ENCODE data around the gene MCM7. TPM values are rescaled to one million over a fixed set of nuclear protein-coding genes. Genes with fewer than 3 reads are reported as not detected.

MCM7 gene
- total RNA-seq, 2 experiments from 2014 or later: 411 to 429 TPM

DNA sequence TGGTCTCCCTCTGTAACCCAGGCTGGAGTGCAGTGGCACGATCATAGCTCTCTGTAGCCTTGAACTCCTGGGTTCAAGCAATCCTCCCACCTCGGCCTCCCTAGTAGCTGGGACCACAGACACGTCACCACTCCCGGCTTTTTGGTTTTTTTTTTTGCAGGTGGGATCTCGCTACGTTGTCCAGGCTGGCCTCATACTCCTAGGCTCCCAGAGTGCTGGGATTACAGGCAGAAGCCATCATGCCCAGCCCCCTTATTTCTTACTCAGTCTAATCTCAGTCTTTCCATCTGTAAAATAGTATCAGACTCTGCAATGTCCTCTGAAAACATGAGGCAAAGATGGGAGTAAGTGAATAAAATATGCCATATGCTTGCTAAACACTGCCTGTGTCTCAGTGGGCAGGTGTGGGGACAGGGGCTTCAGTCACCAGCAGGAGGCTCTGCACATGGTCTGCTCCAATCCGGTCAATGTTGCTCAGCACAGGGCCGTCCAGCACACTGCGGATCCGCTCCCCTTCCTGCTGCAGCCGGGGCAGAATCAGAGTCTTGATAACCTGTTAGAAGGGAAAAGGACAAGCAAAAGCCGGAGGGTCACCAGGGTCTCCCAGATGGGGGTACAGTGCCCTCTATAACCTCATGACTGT, 8.4 kb upstream of the MCM7 start:
- H3K36me3 Mint-ChIP-seq (ENCODE audit: low read depth): peaks cover 32% of the 10 kb centered on the region
- no peak overlapping the region for H3K27ac Mint-ChIP-seq
- no peak for DNase-seq
- ChIA-PET CTCF (no interaction called here), POLR2A (interaction anchor here (0.6 kb wide), 1 partner anchor 57 kb away, joined by 4 read pairs; no protein-coding TSS in a partner anchor)
- no peaks in the 10 kb centered on the region for H3K9me3 Mint-ChIP-seq (ENCODE audit: low read depth)
- no peak overlapping the region for H3K4me3 Mint-ChIP-seq
- no peaks in the 10 kb centered on the region for H3K4me1 Mint-ChIP-seq
- ATAC-seq: no peak
- intact Hi-C loops (cut with DNase I, micrococcal nuclease): no loop called here
- H3K27me3 Mint-ChIP-seq: no peaks in the 10 kb centered on the region

DNA sequence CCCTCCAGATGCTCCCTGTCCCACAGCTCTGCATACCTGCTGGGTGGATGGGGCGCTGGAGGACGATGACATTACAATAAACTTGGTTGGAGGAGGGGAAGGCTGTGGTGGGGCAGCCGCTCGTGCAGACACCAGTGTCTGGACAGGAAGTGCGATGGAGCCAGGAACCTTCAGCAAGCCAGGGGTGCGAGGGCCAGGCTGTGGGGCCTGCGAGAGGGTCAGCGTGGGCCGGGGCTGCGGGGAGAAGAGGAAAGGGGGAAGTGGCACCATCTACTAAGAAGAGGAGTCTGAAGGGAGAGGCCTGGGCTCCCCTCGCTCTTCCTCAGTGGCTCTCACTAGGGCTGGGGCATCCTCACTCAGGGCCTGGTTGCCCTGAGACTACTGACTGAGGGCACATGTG, 6.7 kb upstream of the MCM7 start:
- intact Hi-C loops (cut with DNase I, micrococcal nuclease): no loop called here
- CTCF ChIA-PET: interaction anchor here (0.6 kb wide), 1 partner anchor 14 kb away, joined by 3 read pairs; no protein-coding TSS in a partner anchor

GRCh38 chr7:100107125-100107737, 6.0 kb upstream of the MCM7 start:
- no peaks in the 10 kb centered on the region for H3K27me3 Mint-ChIP-seq
- peaks cover 22% of the 10 kb centered on the region for H3K36me3 Mint-ChIP-seq (ENCODE audit: low read depth)
- no peak for DNase-seq
- H3K4me1 Mint-ChIP-seq: peaks cover 9% of the 10 kb centered on the region
- no peak for ATAC-seq
- H3K4me3 Mint-ChIP-seq: no peak overlapping the region
- CTCF ChIA-PET: interaction anchor here (0.6 kb wide), 1 partner anchor 15 kb away, joined by 3 read pairs; no protein-coding TSS in a partner anchor
- intact Hi-C loops (cut with DNase I, micrococcal nuclease): no loop called here
- H3K27ac Mint-ChIP-seq: no peak overlapping the region
- POLR2A ChIA-PET: no interaction called here
- H3K9me3 Mint-ChIP-seq (ENCODE audit: low read depth): no peaks in the 10 kb centered on the region

More for the DNA sequence above, 6.7 kb upstream of the MCM7 start:
- POLR2A ChIA-PET: no interaction called here
- H3K9me3 Mint-ChIP-seq (ENCODE audit: low read depth): no peaks in the 10 kb centered on the region
- peaks cover 4% of the 10 kb centered on the region for H3K4me1 Mint-ChIP-seq
- H3K36me3 Mint-ChIP-seq (ENCODE audit: low read depth): peaks cover 25% of the 10 kb centered on the region
- no peak overlapping the region for H3K4me3 Mint-ChIP-seq
- no peak overlapping the region for H3K27ac Mint-ChIP-seq
- no peak for DNase-seq
- H3K27me3 Mint-ChIP-seq: no peaks in the 10 kb centered on the region
- ATAC-seq: no peak

DNA sequence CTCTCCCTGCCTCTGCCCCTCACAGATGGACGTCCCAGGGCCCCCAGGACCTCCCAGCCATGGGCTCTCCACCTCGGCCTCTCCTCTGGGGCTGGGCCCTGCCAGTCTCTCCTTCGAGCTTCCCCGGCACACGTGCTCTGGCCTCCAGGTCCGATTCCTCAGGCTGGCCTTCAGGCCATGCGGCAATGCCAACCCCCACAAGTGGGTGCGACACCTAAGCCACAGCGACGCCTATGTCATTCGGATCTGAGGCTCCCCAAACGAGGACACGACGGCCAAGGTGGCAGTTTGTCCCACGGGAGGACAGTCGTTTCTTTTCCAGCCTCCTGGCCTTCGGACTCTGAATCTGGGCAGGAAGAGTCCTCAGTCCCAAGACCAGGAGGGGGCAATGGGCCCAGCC, 5.4 kb upstream of the MCM7 start:
- Mint-ChIP-seq H3K4me3 (no peak overlapping the region), H3K27me3 (no peaks in the 10 kb centered on the region), H3K36me3 (ENCODE audit: low read depth) (peaks cover 21% of the 10 kb centered on the region), H3K27ac (no peak overlapping the region), H3K4me1 (peaks cover 9% of the 10 kb centered on the region), H3K9me3 (ENCODE audit: low read depth) (no peaks in the 10 kb centered on the region)
- no peak for DNase-seq
- no peak for ATAC-seq
- intact Hi-C loops (cut with DNase I, micrococcal nuclease): no loop called here
- ChIA-PET POLR2A (interaction anchor here (0.6 kb wide), 1 partner anchor 13 kb away, joined by 3 read pairs; no protein-coding TSS in a partner anchor), CTCF (no interaction called here)

DNA sequence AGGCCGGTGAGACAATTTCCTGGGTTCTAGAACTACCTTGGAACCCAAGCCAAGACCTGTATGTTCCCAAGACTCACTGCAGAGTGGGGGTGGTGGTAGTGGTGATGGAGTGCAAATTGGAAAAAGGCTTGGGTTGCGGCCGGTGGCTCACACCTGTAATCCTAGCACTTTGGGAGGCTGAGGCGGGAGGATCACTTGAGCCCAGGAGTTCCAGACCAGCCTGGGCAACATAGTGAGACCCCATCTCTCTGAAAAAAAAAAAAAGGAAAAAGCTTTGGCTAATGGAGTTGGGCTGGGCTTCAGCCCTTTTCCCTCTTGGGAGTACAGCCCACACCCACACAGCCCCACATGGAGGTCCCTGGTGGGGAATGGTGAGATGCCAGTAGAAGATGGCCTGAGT, 4.3 kb upstream of the MCM7 start:
- H3K4me1 Mint-ChIP-seq: peaks cover 9% of the 10 kb centered on the region
- intact Hi-C loops (cut with DNase I, micrococcal nuclease): no loop called here
- H3K4me3 Mint-ChIP-seq: no peak overlapping the region
- CTCF ChIA-PET: interaction anchor here (0.6 to 0.7 kb wide), 2 partner anchors 12 to 423 kb away, joined by 3 read pairs; no protein-coding TSS in a partner anchor
- POLR2A ChIA-PET: interaction anchor here (0.6 kb wide), 1 partner anchor 300 kb away, joined by 4 read pairs; no protein-coding TSS in a partner anchor
- DNase-seq: no peak
- peaks cover 19% of the 10 kb centered on the region for H3K36me3 Mint-ChIP-seq (ENCODE audit: low read depth)
- H3K27me3 Mint-ChIP-seq: no peaks in the 10 kb centered on the region
- no peak overlapping the region for H3K27ac Mint-ChIP-seq
- no peaks in the 10 kb centered on the region for H3K9me3 Mint-ChIP-seq (ENCODE audit: low read depth)
- ATAC-seq: no peak

- Mint-ChIP-seq H3K4me1 (peaks cover 30% of the 10 kb centered on the region), H3K4me3 (peak overlapping the region; percentile 90), H3K9me3 (ENCODE audit: low read depth) (no peaks in the 10 kb centered on the region), H3K27ac (peak overlapping the region; percentile 66), H3K36me3 (ENCODE audit: low read depth) (peaks cover 36% of the 10 kb centered on the region), H3K27me3 (no peaks in the 10 kb centered on the region)
- DNase-seq (no peak), ATAC-seq (no peak)
- ChIA-PET CTCF (interaction anchor here (0.6 to 3.0 kb wide), 4 partner anchors 17 to 325 kb away, joined by 3 to 14 read pairs (median 4); partner anchors contain the start of gene ZCWPW1), POLR2A (interaction anchor here (1.1 to 4.9 kb wide), 3 partner anchors 13 to 602 kb away, joined by 4 to 74 read pairs (median 9); partner anchors contain the start of genes COPS6 and POP7)
- intact Hi-C loops (cut with DNase I, micrococcal nuclease): loop anchor here in 1 of 2 experiments (5.0 kb wide), 2 partner anchors 569 to 696 kb away; partner anchors contain the start of genes BUD31, GNB2 and PDAP1
Measured at GRCh38 chr7:100102950-100103840, 2.0 kb upstream of the MCM7 start.

- peaks cover 46% of the 10 kb centered on the region for H3K4me1 Mint-ChIP-seq
- no peaks in the 10 kb centered on the region for H3K9me3 Mint-ChIP-seq (ENCODE audit: low read depth)
- POLR2A ChIA-PET: interaction anchor here (0.5 to 4.9 kb wide), 9 partner anchors 10 to 553 kb away, joined by 3 to 74 read pairs (median 7); partner anchors contain the start of genes COPS6, MBLAC1, TRIM4 and ZCWPW1
- H3K36me3 Mint-ChIP-seq (ENCODE audit: low read depth): peaks cover 58% of the 10 kb centered on the region
- CTCF ChIA-PET: interaction anchor here (0.6 to 3.0 kb wide), 6 partner anchors 10 to 722 kb away, joined by 3 to 14 read pairs (median 6); partner anchors contain the start of gene MBLAC1
- H3K27me3 Mint-ChIP-seq: no peaks in the 10 kb centered on the region
- H3K4me3 Mint-ChIP-seq: peak overlapping the region; percentile 90
- DNase-seq (peak; percentile 93), ATAC-seq (peak; percentile 79)
- peak overlapping the region; percentile 94 for H3K27ac Mint-ChIP-seq
- intact Hi-C loops (cut with DNase I, micrococcal nuclease): loop anchor here (1.0 to 5.0 kb wide), 14 partner anchors 10 to 693 kb away; partner anchors contain the start of genes CNPY4 (in 2 of the 2), TAF6 (in 2 of the 2), ZNF3 (in 2 of the 2) and BUD31 (in 1 of the 2)
Measured at GRCh38 chr7:100100420-100101015, 679 bp downstream of the MCM7 start.

- ChIA-PET POLR2A (interaction anchor here (4.9 kb wide), 1 partner anchor 9 kb away, joined by 74 read pairs; the partner anchor contains the start of gene COPS6), CTCF (interaction anchor here (0.5 to 0.7 kb wide), 3 partner anchors 187 to 1056 kb away, joined by 3 read pairs; no protein-coding TSS in a partner anchor)
- ATAC-seq: no peak
- Mint-ChIP-seq H3K27me3 (no peaks in the 10 kb centered on the region), H3K36me3 (ENCODE audit: low read depth) (peaks cover 63% of the 10 kb centered on the region), H3K27ac (peak overlapping the region; percentile 94), H3K4me3 (peak overlapping the region; percentile 90), H3K4me1 (peaks cover 46% of the 10 kb centered on the region), H3K9me3 (ENCODE audit: low read depth) (no peaks in the 10 kb centered on the region)
- intact Hi-C loops (cut with DNase I, micrococcal nuclease): no loop called here
- no peak for DNase-seq
Measured at GRCh38 chr7:100099452-100099851, 1.7 kb downstream of the MCM7 start.

GRCh38 chr7:100098913-100099312, 2.3 kb downstream of the MCM7 start:
- H3K4me3 Mint-ChIP-seq: peak overlapping the region; percentile 90
- DNase-seq (no peak), ATAC-seq (no peak)
- CTCF ChIA-PET: interaction anchor here (0.7 kb wide), 1 partner anchor 202 kb away, joined by 3 read pairs; no protein-coding TSS in a partner anchor
- intact Hi-C loops (cut with DNase I, micrococcal nuclease): no loop called here
- H3K4me1 Mint-ChIP-seq: peaks cover 46% of the 10 kb centered on the region
- H3K9me3 Mint-ChIP-seq (ENCODE audit: low read depth): no peaks in the 10 kb centered on the region
- H3K27ac Mint-ChIP-seq: peak overlapping the region; percentile 80
- POLR2A ChIA-PET: interaction anchor here (4.9 kb wide), 1 partner anchor 9 kb away, joined by 74 read pairs; the partner anchor contains the start of gene COPS6
- H3K27me3 Mint-ChIP-seq: no peaks in the 10 kb centered on the region
- H3K36me3 Mint-ChIP-seq (ENCODE audit: low read depth): peaks cover 68% of the 10 kb centered on the region

GRCh38 chr7:100095704-100096103, 5.5 kb downstream of the MCM7 start:
- H3K9me3 Mint-ChIP-seq (ENCODE audit: low read depth): no peaks in the 10 kb centered on the region
- H3K27me3 Mint-ChIP-seq: no peaks in the 10 kb centered on the region
- intact Hi-C loops (cut with DNase I, micrococcal nuclease): no loop called here
- H3K4me1 Mint-ChIP-seq: peaks cover 44% of the 10 kb centered on the region
- no peak for ATAC-seq
- H3K36me3 Mint-ChIP-seq (ENCODE audit: low read depth): peaks cover 96% of the 10 kb centered on the region
- DNase-seq: no peak
- ChIA-PET POLR2A (interaction anchor here (0.6 to 1.3 kb wide), 3 partner anchors 13 to 257 kb away, joined by 3 to 9 read pairs (median 3); no protein-coding TSS in a partner anchor), CTCF (interaction anchor here (1.4 kb wide), 1 partner anchor 37 kb away, joined by 5 read pairs; no protein-coding TSS in a partner anchor)
- H3K27ac Mint-ChIP-seq: no peak overlapping the region
- H3K4me3 Mint-ChIP-seq: no peak overlapping the region
